ENCODE results near the gene PIK3CB. TPM values are rescaled to one million over a fixed set of nuclear protein-coding genes. Genes with fewer than 3 reads are reported as not detected.

Gene PIK3CB
- polyA plus RNA-seq, 1 of the 3 experiments (the other 2 are of a cell fraction) = 6.8 TPM

- Histone ChIP-seq H3K79me2 (ENCODE audit: insufficient read depth) (no peaks in the 10 kb centered on the region), H3K36me3 (replicated peaks in 1 of 2; ENCODE audit: control insufficient read depth in 1 of 2, insufficient read depth in 2 of 2, low read length in 1 of 2) (no peaks in the 10 kb centered on the region), H3K4me2 (no peak overlapping the region), H3K27me3 (ENCODE audit: insufficient read depth) (no peaks in the 10 kb centered on the region), H2AFZ (ENCODE audit: low read depth) (peak overlapping the region; percentile 93), H4K20me1 (ENCODE audit: insufficient read depth) (no peaks in the 10 kb centered on the region), H3K9me2 (no peaks in the 10 kb centered on the region), H3F3A (replicated peaks; ENCODE audit: insufficient read depth) (no peaks in the 10 kb centered on the region), H3K4me1 (ENCODE audit: control insufficient read depth in 1 of 2, insufficient read depth in 2 of 2, low read depth in 1 of 2, low read length in 1 of 2) (peaks cover 0 to 17% of the 10 kb centered on the region in 2 experiments; a peak in 1 of 4 replicates), H3K9ac (no peak overlapping the region), H3K4me3 (ENCODE audit: low read depth in 2 of 2, low read length in 1 of 2) (no peak overlapping the region), H3K9me3 (no peaks in the 10 kb centered on the region), H3K27ac (ENCODE audit: low read depth in 2 of 2, low read length in 1 of 2) (no peak overlapping the region)
- no peak for DNase-seq
- ChIA-PET CTCF (no interaction called here), POLR2A (no interaction called here)
- 93% methylated on average over 4 of the region's 4 CpGs for WGBS (ENCODE audit: low lambda C conversion rate)
- no peak for TF ChIP-seq EZH2phosphoT487 (IDR thresholded peaks at IDR 0.05; ENCODE audit: borderline replicate concordance, low read depth)
- no peak for TF ChIP-seq MXI1 (IDR thresholded peaks at IDR 0.05; ENCODE audit: low read depth, low read length)
Measured at GRCh38 chr3:138863776-138864113, 29.0 kb upstream of the PIK3CB start.

GRCh38 chr3:138862924-138863775 is 28.4 kb upstream of the PIK3CB start:
- Histone ChIP-seq H3K9me3 (no peaks in the 10 kb centered on the region), H3F3A (replicated peaks; ENCODE audit: insufficient read depth) (no peaks in the 10 kb centered on the region), H3K9ac (no peak overlapping the region), H3K79me2 (ENCODE audit: insufficient read depth) (no peaks in the 10 kb centered on the region), H4K20me1 (ENCODE audit: insufficient read depth) (no peaks in the 10 kb centered on the region), H2AFZ (ENCODE audit: low read depth) (peak overlapping the region; percentile 93), H3K27me3 (ENCODE audit: insufficient read depth) (no peaks in the 10 kb centered on the region), H3K4me3 (ENCODE audit: low read depth in 2 of 2, low read length in 1 of 2) (no peak overlapping the region), H3K27ac (ENCODE audit: low read depth in 2 of 2, low read length in 1 of 2) (no peak overlapping the region), H3K4me2 (0 out of 2 replicates have a peak overlapping the region, but pooled peaks have one; percentile 7), H3K9me2 (no peaks in the 10 kb centered on the region), H3K4me1 (ENCODE audit: control insufficient read depth in 1 of 2, insufficient read depth in 2 of 2, low read depth in 1 of 2, low read length in 1 of 2) (peaks cover 0 to 17% of the 10 kb centered on the region in 2 experiments; a peak in 1 of 4 replicates), H3K36me3 (replicated peaks in 1 of 2; ENCODE audit: control insufficient read depth in 1 of 2, insufficient read depth in 2 of 2, low read length in 1 of 2) (no peaks in the 10 kb centered on the region)
- ChIA-PET POLR2A (no interaction called here), CTCF (no interaction called here)
- DNase-seq = no peak
- 42% methylated on average over 11 of the region's 11 CpGs for WGBS (ENCODE audit: low lambda C conversion rate)
- no peak for TF ChIP-seq POLR2AphosphoS5 (IDR thresholded peaks at IDR 0.05; ENCODE audit: low read depth, low read length)
- TF ChIP-seq EZH2phosphoT487 (IDR thresholded peaks at IDR 0.05; ENCODE audit: borderline replicate concordance, low read depth) = no peak
- TF ChIP-seq EP300 (IDR thresholded peaks at IDR 0.05; ENCODE audit: borderline replicate concordance in 1 of 2, low read depth in 1 of 2, low read length in 1 of 2) = no peak
- TF ChIP-seq TEAD4 (IDR thresholded peaks at IDR 0.05; ENCODE audit: borderline replicate concordance, insufficient read depth) = no peak
- no peak for TF ChIP-seq SIN3A (IDR thresholded peaks at IDR 0.05; ENCODE audit: borderline replicate concordance, low read depth, low read length)
- TF ChIP-seq ELF1 (IDR thresholded peaks at IDR 0.05) = no peak
- TF ChIP-seq CHD2 (IDR thresholded peaks at IDR 0.05; ENCODE audit: low read length, partially characterized antibody) = no peak
- TF ChIP-seq RXRA (IDR thresholded peaks at IDR 0.05; ENCODE audit: borderline replicate concordance, low read depth) = no peak
- no peak for TF ChIP-seq TCF12 (IDR thresholded peaks at IDR 0.05)
- peak; percentile 52 for TF ChIP-seq JUND (IDR thresholded peaks at IDR 0.05)
- peak; percentile 62 for TF ChIP-seq FOSL2 (IDR thresholded peaks at IDR 0.05; ENCODE audit: borderline replicate concordance, low read depth)
